ENCODE measurements around the gene EOMES.
A peak's percentile ranks its signal among the peaks of the same experiment; 100 is the strongest.
"Not testable (repeated sequence)": the region's sequence is repeated elsewhere in the genome, so short reads cannot be mapped to it uniquely, and the experiment has no call there.

The EOMES gene

DNA sequence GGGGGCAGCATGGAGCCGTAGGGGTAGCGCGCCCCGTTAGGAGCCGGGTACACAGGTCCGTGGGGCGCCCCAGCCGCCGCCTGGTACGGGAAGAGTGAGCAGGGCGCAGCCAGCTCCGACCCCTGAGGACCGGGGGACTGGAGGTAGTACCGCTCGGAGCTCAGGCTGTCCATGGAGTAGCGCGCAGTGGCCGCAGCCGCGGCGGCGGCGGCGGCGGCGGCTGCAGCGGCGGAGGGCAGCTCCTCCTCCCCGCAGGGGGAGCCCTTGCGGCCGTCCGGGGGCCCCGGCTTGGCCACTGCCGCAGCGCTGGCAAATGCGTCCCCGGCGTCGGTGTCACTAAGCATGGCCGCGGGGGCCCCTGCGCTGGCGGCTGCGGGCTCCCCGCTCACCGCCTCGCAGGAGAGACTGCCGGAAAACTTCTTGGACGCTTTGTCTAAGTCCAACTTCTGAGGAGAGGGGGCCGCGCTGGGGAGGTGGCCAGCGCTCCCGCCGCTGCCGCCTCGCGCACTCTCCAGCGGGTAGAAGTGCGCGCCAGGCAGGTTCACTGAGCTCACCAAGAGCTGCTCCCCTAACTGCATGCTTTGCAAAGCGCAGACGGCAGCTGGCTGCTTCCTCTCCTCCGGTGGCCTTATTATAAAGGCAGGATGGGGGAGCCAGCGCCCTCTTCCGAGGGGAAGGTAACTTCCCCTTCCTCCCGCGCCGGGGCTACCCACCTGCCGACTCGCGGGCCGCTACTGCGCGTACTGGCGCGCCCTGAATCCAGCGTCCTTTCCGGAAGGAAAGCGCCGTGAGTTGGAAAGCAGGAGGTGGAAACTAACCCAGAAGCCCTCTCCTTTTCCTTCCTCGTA, at the start of gene EOMES:
EOMES (minus strand) TSS at position 607 of the 848 bp plus-strand sequence; CDS start at position 578, 29 bp downstream.
- DNase-seq (ENCODE audit: low spot score): peak; percentile 81

GRCh38 chr3:27770384-27770783, 48.3 kb upstream of the EOMES start:
- not testable (repeated sequence) for DNase-seq (ENCODE audit: low spot score)

- no peak for DNase-seq (ENCODE audit: low spot score)
Measured at GRCh38 chr3:27767000-27767399, 44.9 kb upstream of the EOMES start.

DNA sequence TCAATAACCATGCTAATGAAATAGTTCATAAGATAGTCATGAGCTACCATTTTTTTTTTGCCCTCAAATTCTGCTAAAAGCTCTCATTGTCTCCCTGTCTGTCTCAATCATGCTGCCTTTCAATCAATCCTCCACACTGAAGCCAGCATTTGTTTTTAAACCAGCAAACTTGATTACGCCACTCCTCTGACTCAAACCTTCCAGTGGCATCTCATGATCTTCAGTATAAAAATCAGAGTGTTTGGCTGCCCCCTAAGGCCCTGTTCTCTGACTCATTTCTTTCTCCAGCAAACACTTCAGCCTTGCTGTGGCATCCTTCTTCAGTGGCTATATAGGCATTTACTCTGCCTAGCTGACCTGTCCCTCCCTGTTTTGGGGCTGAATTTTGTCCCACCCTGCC, 36.0 kb upstream of the EOMES start:
- DNase-seq (ENCODE audit: low spot score): no peak

DNA sequence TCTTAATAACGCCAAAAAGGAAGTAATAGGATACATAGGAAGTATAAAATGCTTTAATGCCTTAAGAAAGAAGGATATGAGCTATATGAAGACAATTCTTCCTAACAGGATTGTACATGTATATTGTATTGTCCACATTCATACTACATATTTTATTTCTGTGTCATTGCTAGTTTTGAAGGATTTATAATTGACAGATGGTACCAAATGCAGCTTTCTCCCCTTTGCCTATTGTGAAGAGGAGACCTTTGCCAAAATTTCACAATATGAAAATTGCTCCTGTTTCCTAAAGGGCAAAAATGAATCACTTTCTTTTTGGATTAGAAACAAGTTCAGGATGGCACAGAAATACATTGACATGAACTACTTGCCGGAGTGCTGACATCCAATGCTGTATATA, 34.8 kb upstream of the EOMES start:
- no peak for DNase-seq (ENCODE audit: low spot score)

DNA sequence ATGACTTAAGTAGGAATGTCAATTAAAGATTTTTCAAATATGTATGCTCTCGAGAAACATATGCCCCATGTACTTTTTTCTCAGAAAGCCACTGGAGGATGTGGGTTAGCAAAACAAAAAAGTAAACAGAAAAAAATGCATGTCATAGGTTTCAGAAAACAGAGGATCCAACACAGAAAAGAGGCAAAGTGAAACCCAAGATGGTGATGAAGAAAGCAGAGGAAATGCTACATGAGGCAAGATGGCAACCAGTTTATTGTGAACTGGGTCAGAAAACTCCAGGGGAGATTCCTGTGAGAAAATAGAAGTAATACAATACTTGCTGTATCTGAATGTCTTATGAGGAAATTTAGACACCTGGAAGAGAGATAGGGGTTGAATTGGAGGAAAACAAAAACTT, 30.8 kb upstream of the EOMES start:
- DNase-seq (ENCODE audit: low spot score): no peak

GRCh38 chr3:27749643-27750042, 27.5 kb upstream of the EOMES start:
- no peak for DNase-seq (ENCODE audit: low spot score)

- DNase-seq (ENCODE audit: low spot score): peak; percentile 64
Measured at GRCh38 chr3:27746838-27747237, 24.7 kb upstream of the EOMES start.

DNA sequence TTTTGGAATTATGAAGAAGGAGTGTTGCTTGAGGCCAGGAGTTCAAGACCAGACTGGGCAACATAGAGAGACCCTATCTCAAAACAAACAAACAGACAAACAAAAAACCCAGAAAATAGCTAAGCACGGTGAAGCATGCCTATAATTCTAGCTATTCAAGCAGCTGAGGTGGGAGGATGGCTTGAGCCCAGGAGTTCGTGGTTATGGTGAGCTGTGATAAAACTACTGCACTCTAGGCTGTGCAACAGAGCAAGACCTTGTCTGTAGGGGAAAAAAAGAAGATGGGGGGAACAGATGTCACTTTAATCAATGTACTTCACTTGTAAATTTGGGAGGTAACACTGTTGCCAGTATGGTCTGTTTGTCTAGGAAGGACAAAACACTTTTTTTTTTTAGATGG, 18.7 kb upstream of the EOMES start:
- DNase-seq (ENCODE audit: low spot score): no peak

GRCh38 chr3:27737091-27737490, 15.0 kb upstream of the EOMES start:
- no peak for DNase-seq (ENCODE audit: low spot score)

GRCh38 chr3:27730774-27731659, 8.9 kb upstream of the EOMES start:
- no peak for DNase-seq (ENCODE audit: low spot score)

GRCh38 chr3:27729748-27730611, 7.9 kb upstream of the EOMES start:
- DNase-seq (ENCODE audit: low spot score): peak; percentile 49

GRCh38 chr3:27729325-27729724, 7.2 kb upstream of the EOMES start:
- no peak for DNase-seq (ENCODE audit: low spot score)

DNA sequence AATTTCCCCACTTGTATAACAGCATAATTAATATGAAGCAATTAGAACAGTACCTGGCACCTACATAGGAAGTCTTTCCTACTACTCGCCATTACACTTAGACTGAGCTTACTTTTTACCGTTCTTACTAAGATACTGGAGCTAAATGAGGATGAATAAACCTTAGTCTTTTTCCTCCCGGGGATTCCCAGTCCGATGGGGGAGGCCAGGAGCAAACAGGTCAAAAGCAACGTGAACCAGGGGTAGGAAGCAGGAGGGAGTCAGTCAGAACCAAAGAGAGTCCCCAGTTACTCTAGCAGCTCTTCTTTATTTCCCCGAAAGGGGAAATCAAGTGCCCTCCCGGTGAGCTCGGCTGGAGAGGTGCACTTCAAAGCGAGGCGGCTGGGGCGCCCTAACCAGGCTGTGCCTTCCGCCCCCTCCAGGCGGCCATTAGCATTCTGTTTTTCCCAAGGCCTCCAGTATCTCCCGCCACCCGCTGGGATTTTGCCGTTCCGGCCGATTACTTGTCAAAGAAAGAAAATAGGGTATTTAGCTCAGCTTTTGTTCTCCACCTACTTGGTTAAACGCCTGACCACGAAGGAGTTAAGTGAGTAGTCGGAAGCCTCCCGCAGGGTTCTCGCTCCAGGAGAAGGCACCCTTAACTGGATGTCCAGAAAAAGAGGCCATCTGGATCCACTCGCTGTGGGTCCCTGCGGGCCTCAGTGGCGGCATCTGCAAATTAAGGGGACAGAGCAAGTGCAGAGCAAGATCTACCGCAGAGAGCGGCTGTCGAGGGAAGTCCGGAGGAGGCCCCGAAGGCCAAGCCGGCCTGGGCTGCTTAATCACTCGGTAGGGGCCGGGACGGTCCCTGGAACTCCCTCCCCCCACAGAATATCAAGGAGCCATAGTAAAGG, 6.3 kb upstream of the EOMES start:
- peak; percentile 38 for DNase-seq (ENCODE audit: low spot score)

GRCh38 chr3:27726240-27726639, 4.1 kb upstream of the EOMES start:
- DNase-seq (ENCODE audit: low spot score): no peak

GRCh38 chr3:27724459-27725197, 2.5 kb upstream of the EOMES start:
- DNase-seq (ENCODE audit: low spot score): no peak

- no peak for DNase-seq (ENCODE audit: low spot score)
Measured at GRCh38 chr3:27723815-27724458, 1.8 kb upstream of the EOMES start.

GRCh38 chr3:27723456-27723814, 1.3 kb upstream of the EOMES start:
- DNase-seq (ENCODE audit: low spot score): no peak

GRCh38 chr3:27723001-27723445, 900 bp upstream of the EOMES start:
- DNase-seq (ENCODE audit: low spot score): no peak
